Endothelial cell of umbilical vein (primary cell): ENCODE results near the gene AKAP6. TPM values are rescaled to one million over a fixed set of nuclear protein-coding genes. Genes with fewer than 3 reads are reported as not detected.

ENCODE experiments used
- BruUV-seq: library from RNA; stranded (reverse); fragments of 400-500 nt; replicated peaks from 2 replicates; lab custom pipeline; 2021; lab: Mats Ljungman, UMichigan
- CTCF ChIA-PET: fragments of 300-600, 350-600 bp; sonication (Branson Sonifier 250); formaldehyde crosslinking; loops from one replicate; lab custom pipeline; 2021; ENCODE audit warnings: antibody characterized with exemption, inconsistent platforms; lab: Charles Lee
- POLR2A ChIA-PET: fragments of 300-600, 350-600 bp; sonication (Branson Sonifier 250); formaldehyde crosslinking; loops from one replicate; lab custom pipeline; 2021; ENCODE audit warnings: antibody characterized with exemption, inconsistent platforms; lab: Charles Lee
- DNase-seq: peaks from one replicate; pipeline ENCODE4 v3.0.0-alpha.2; 2011; ENCODE audit warnings: low read depth, low spot score
- FAIRE-seq: peaks from 2 replicates; lab custom pipeline; 2011; peaks lifted over from hg19 to GRCh38; lab: Jason Lieb, UNC
- H2AFZ ChIP-seq: 2 replicates; pipeline ENCODE4 v1.6.0; 2012; ENCODE audit warnings: low read depth, low read length, control low read depth, inconsistent platforms
- H3K27ac ChIP-seq: 2 replicates; pipeline ENCODE4 v1.5.1; 2011; ENCODE audit warnings: low read depth, mild to moderate bottlenecking, control low read depth, low read length, moderate library complexity; ENCODE audit not compliant: insufficient read depth
- H3K27me3 ChIP-seq, 2 experiments: 2 replicates each; pipeline versions ENCODE4 v1.6.0 to v1.6.1; 2011; ENCODE audit warnings: low read length in 2 of 2, mixed read lengths in 1 of 2; ENCODE audit not compliant: control insufficient read depth in 2 of 2, insufficient read depth in 2 of 2
- H3K36me3 ChIP-seq, 2 experiments: 2 replicates in 1 of 2; 3 replicates in 1 of 2; pipeline ENCODE4 v1.5.1; 2011; ENCODE audit warnings: low read length in 2 of 2, mild to moderate bottlenecking in 1 of 2, moderate library complexity in 1 of 2; ENCODE audit not compliant: control insufficient read depth in 2 of 2, insufficient read depth in 2 of 2; ENCODE audit errors: extremely low read depth in 1 of 2
- H3K4me1 ChIP-seq: 3 replicates; pipeline ENCODE4 v1.5.1; 2011; ENCODE audit warnings: mild to moderate bottlenecking, low read length; ENCODE audit not compliant: control insufficient read depth, insufficient read depth; ENCODE audit errors: extremely low read depth
- H3K4me2 ChIP-seq: 2 replicates; pipeline ENCODE4 v1.6.1; 2011; ENCODE audit warnings: low read length, control low read depth, mixed read lengths; ENCODE audit not compliant: insufficient read depth
- H3K4me3 ChIP-seq, 3 experiments: fragments of 200-600 bp in 1 of 3; sonication (generic), shearing (Covaris generic) in 1 of 3; replicated peaks in 1 of 3; 2 replicates each; pipeline ENCODE4 v1.5.1; 2011 to 2016; ENCODE audit warnings: control low read depth in 3 of 3, low read length in 3 of 3, mild to moderate bottlenecking in 2 of 3, inconsistent platforms in 1 of 3, low read depth in 1 of 3, moderate library complexity in 1 of 3; ENCODE audit not compliant: insufficient read depth in 1 of 3
- H3K79me2 ChIP-seq: 2 replicates; pipeline ENCODE4 v1.6.0; 2012; ENCODE audit warnings: low read length, inconsistent platforms; ENCODE audit not compliant: control insufficient read depth, insufficient read depth
- H3K9ac ChIP-seq: replicated peaks from 2 replicates; pipeline ENCODE3; 2011; ENCODE audit warnings: low read length, control low read depth; ENCODE audit not compliant: insufficient read depth; ENCODE audit errors: extremely low read depth
- H3K9me1 ChIP-seq: replicated peaks from 3 replicates; pipeline ENCODE4 v1.6.0; 2011; ENCODE audit warnings: mild to moderate bottlenecking, low read length; ENCODE audit not compliant: control insufficient read depth, insufficient read depth; ENCODE audit errors: extremely low read depth
- H3K9me3 ChIP-seq: replicated peaks from 2 replicates; pipeline ENCODE4 v1.5.1; 2012; ENCODE audit warnings: low read length, inconsistent platforms; ENCODE audit not compliant: control insufficient read depth, insufficient read depth
- H4K20me1 ChIP-seq: replicated peaks from 2 replicates; pipeline ENCODE3; 2011; ENCODE audit warnings: mild to moderate bottlenecking, low read length; ENCODE audit not compliant: control insufficient read depth, insufficient read depth; ENCODE audit errors: extremely low read depth
- EZH2 ChIP-seq: IDR thresholded peaks from 2 replicates; pipeline ENCODE4 v1.6.1; 2012; ENCODE audit warnings: borderline replicate concordance, low read depth, mild to moderate bottlenecking, moderate library complexity, low read length, inconsistent platforms; ENCODE audit not compliant: severe bottlenecking
- FOS ChIP-seq: IDR thresholded peaks from 2 replicates; pipeline ENCODE4 v1.6.1; 2011; ENCODE audit warnings: mild to moderate bottlenecking, low read length, moderate library complexity, borderline replicate concordance; ENCODE audit not compliant: insufficient read depth
- GATA2 ChIP-seq: IDR thresholded peaks from 2 replicates; pipeline ENCODE4 v1.7.0; 2011; ENCODE audit warnings: low read depth, mild to moderate bottlenecking, moderate library complexity, mixed read lengths, low read length; ENCODE audit not compliant: insufficient read length, insufficient read depth
- JUN ChIP-seq: IDR thresholded peaks from 2 replicates; pipeline ENCODE4 v1.6.1; 2011; ENCODE audit warnings: borderline replicate concordance, low read depth; ENCODE audit not compliant: insufficient read length, insufficient read depth
- MYC ChIP-seq: IDR thresholded peaks from one replicate; pipeline ENCODE4 v1.6.1; 2011; ENCODE audit warnings: mild to moderate bottlenecking, low read depth, low read length
- POLR2A ChIP-seq: IDR thresholded peaks from 2 replicates; pipeline ENCODE4 v1.6.1; 2012; ENCODE audit warnings: low read depth, mild to moderate bottlenecking, control low read depth, low read length
- POLR2AphosphoS5 ChIP-seq: IDR thresholded peaks from 2 replicates; pipeline ENCODE4 v1.6.1; 2012; ENCODE audit warnings: low read depth, mild to moderate bottlenecking, control low read depth, low read length, moderate library complexity; ENCODE audit not compliant: insufficient read depth
- dilution Hi-C: fragments of 300-500 bp; cut with MboI; formaldehyde crosslinking; loops from one replicate; pipeline ENCODE4 v1.15.0; 2019; ENCODE audit warnings: low sequenced_read_pairs; ENCODE audit not compliant: extremely low pct_ligation_motif_present
- intact Hi-C: fragments of 100-400 bp; cut with micrococcal nuclease; formaldehyde crosslinking; loops from one replicate; pipeline ENCODE4 v1.10.0; 2022
- polyA plus RNA-seq, 4 experiments: library from polyadenylated mRNA; depleted of rRNA in 3 of 4; stranded (reverse) in 3 of 4; unstranded in 1 of 4; fragments of >200 nt; gene quantifications; 2 replicates each; pipeline versions ENCODE4 v1.2.1 to v1.2.3, GENCODE V29; 2011 to 2012; ENCODE audit warnings: missing spikeins in 1 of 4
- total RNA-seq: library from RNA; stranded (reverse); gene quantifications from 2 replicates; pipeline ENCODE4 v1.2.3, GENCODE V29; 2021
- TF ChIP-seq, protein P1 (sequence below): IDR thresholded peaks from 2 replicates; pipeline ENCODE4 v1.6.1; 2011; ENCODE audit not compliant: insufficient read depth, insufficient read length
- TF ChIP-seq, protein P2 (sequence below), 2 donors: IDR thresholded peaks; 1 replicate in 1 of 2; 2 replicates in 1 of 2; pipeline ENCODE4 v1.5.1; 2011; ENCODE audit warnings: low read length in 2 of 2, mild to moderate bottlenecking in 2 of 2, moderate library complexity in 2 of 2, control low read depth in 1 of 2, inconsistent platforms in 1 of 2, low read depth in 1 of 2; ENCODE audit not compliant: insufficient read depth in 1 of 2; ENCODE audit errors: extremely low read depth in 1 of 2

The AKAP6 gene
- total and polyA plus RNA-seq, 2 donors (not counting 3 experiments of a cell fraction or from before 2014, with no cell fraction given) = 0.03 to 0.49 TPM

DNA sequence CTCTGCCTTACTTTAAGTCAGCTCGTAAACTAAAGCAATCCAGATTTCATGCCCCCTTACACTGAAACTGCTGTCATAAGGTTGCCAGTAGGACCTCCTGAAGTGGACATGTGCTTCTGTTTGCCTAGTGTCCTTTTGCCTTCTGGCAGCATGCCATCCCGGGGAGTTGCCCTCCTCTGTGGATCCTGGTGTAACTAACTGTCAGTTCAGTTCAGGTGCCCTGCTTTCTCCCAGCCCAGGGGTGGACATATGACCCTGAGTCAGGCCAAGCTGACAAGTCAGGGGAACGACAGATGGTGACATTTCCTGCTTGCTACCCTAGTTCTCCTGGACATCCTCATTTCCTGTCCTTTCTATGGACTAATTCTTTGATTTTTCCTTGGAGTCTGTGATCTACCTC is 25.6 kb downstream of the AKAP6 start:
- no peak for TF ChIP-seq EZH2
- TF ChIP-seq, protein P1, sequence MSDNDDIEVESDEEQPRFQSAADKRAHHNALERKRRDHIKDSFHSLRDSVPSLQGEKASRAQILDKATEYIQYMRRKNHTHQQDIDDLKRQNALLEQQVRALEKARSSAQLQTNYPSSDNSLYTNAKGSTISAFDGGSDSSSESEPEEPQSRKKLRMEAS = no peak
- no peak for TF ChIP-seq FOS
- TF ChIP-seq JUN = no peak
- TF ChIP-seq, protein P2, sequence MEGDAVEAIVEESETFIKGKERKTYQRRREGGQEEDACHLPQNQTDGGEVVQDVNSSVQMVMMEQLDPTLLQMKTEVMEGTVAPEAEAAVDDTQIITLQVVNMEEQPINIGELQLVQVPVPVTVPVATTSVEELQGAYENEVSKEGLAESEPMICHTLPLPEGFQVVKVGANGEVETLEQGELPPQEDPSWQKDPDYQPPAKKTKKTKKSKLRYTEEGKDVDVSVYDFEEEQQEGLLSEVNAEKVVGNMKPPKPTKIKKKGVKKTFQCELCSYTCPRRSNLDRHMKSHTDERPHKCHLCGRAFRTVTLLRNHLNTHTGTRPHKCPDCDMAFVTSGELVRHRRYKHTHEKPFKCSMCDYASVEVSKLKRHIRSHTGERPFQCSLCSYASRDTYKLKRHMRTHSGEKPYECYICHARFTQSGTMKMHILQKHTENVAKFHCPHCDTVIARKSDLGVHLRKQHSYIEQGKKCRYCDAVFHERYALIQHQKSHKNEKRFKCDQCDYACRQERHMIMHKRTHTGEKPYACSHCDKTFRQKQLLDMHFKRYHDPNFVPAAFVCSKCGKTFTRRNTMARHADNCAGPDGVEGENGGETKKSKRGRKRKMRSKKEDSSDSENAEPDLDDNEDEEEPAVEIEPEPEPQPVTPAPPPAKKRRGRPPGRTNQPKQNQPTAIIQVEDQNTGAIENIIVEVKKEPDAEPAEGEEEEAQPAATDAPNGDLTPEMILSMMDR (IDR thresholded peaks at IDR 0.05; ENCODE audit: extremely low read depth in 1 of 2, insufficient read depth in 1 of 2, low read depth in 1 of 2, low read length in 2 of 2) = no peak
- no peak for TF ChIP-seq POLR2A
- no peak for TF ChIP-seq MYC
- TF ChIP-seq GATA2 = no peak
- TF ChIP-seq POLR2AphosphoS5 = no peak
- POLR2A ChIA-PET = no interaction called here
- no peak overlapping the region for H3K9ac ChIP-seq
- no peaks in the 10 kb centered on the region for H3K9me1 ChIP-seq
- H3K27me3 ChIP-seq = peaks cover 0 to 5% of the 10 kb centered on the region in 2 experiments
- no peak for DNase-seq
- no peaks in the 10 kb centered on the region for H4K20me1 ChIP-seq
- no peaks in the 10 kb centered on the region for H3K9me3 ChIP-seq
- no TSS peak for BruUV-seq
- CTCF ChIA-PET = no interaction called here
- dilution Hi-C loops = no loop called here
- H3K4me1 ChIP-seq = no peaks in the 10 kb centered on the region
- no peak overlapping the region for H3K4me3 ChIP-seq
- FAIRE-seq = no peak
- H3K36me3 ChIP-seq = no peaks in the 10 kb centered on the region
- intact Hi-C loops = no loop called here
- no peaks in the 10 kb centered on the region for H3K79me2 ChIP-seq
- H3K4me2 ChIP-seq = no peak overlapping the region
- H3K27ac ChIP-seq = no peak overlapping the region
- H2AFZ ChIP-seq = no peak overlapping the region
